ENCODE measurements around the gene SNTG2.

Gene SNTG2

GRCh38 chr2:924701-925100 lies 25.9 kb upstream of the SNTG2 start:
- H3K27me3 ChIP-seq (ENCODE audit: insufficient read depth, low read depth, severe bottlenecking): no peaks in the 10 kb centered on the region
- H3K36me3 ChIP-seq: no peaks in the 10 kb centered on the region
- no peak overlapping the region for H3K27ac ChIP-seq
- no peaks in the 10 kb centered on the region for H3K9me3 ChIP-seq (ENCODE audit: severe bottlenecking)
- no peak for DNase-seq
- H3K4me3 ChIP-seq (ENCODE audit: low read depth, low read length): no peak overlapping the region
- TF ChIP-seq, protein P1, sequence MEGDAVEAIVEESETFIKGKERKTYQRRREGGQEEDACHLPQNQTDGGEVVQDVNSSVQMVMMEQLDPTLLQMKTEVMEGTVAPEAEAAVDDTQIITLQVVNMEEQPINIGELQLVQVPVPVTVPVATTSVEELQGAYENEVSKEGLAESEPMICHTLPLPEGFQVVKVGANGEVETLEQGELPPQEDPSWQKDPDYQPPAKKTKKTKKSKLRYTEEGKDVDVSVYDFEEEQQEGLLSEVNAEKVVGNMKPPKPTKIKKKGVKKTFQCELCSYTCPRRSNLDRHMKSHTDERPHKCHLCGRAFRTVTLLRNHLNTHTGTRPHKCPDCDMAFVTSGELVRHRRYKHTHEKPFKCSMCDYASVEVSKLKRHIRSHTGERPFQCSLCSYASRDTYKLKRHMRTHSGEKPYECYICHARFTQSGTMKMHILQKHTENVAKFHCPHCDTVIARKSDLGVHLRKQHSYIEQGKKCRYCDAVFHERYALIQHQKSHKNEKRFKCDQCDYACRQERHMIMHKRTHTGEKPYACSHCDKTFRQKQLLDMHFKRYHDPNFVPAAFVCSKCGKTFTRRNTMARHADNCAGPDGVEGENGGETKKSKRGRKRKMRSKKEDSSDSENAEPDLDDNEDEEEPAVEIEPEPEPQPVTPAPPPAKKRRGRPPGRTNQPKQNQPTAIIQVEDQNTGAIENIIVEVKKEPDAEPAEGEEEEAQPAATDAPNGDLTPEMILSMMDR (IDR thresholded peaks at IDR 0.05; ENCODE audit: low read depth, low read length): no peak

DNA sequence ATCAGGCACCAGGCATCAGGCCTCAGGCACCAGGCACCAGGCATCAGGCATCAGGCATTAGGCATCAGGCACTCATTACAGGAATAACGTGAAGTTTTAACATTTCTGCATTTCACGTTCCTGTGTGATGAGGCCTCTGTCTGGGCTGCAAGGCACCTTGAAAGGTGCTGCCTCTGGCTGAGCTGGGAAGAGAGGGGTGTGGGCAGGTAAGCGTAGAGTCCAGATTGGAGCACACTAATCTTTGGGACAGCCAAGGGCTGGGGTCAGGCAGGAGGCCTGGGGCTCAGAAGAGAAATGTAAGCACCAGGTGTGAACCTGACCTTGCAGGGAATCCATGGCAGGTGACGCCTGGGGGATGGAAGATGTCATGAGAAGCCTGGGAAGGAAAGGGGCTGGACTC lies 25.3 kb upstream of the SNTG2 start:
- Histone ChIP-seq H3K4me3 (ENCODE audit: low read depth, low read length) (no peak overlapping the region), H3K27me3 (ENCODE audit: insufficient read depth, low read depth, severe bottlenecking) (no peaks in the 10 kb centered on the region), H3K9me3 (ENCODE audit: severe bottlenecking) (no peaks in the 10 kb centered on the region), H3K27ac (no peak overlapping the region), H3K36me3 (no peaks in the 10 kb centered on the region)
- TF ChIP-seq, protein P1 (IDR thresholded peaks at IDR 0.05; ENCODE audit: low read depth, low read length): no peak
- DNase-seq: no peak

GRCh38 chr2:925711-926110 lies 24.9 kb upstream of the SNTG2 start:
- Histone ChIP-seq H3K27ac (no peak overlapping the region), H3K4me3 (ENCODE audit: low read depth, low read length) (no peak overlapping the region), H3K27me3 (ENCODE audit: insufficient read depth, low read depth, severe bottlenecking) (no peaks in the 10 kb centered on the region), H3K36me3 (no peaks in the 10 kb centered on the region), H3K9me3 (ENCODE audit: severe bottlenecking) (no peaks in the 10 kb centered on the region)
- TF ChIP-seq, protein P1 (IDR thresholded peaks at IDR 0.05; ENCODE audit: low read depth, low read length): no peak
- DNase-seq: no peak

DNA sequence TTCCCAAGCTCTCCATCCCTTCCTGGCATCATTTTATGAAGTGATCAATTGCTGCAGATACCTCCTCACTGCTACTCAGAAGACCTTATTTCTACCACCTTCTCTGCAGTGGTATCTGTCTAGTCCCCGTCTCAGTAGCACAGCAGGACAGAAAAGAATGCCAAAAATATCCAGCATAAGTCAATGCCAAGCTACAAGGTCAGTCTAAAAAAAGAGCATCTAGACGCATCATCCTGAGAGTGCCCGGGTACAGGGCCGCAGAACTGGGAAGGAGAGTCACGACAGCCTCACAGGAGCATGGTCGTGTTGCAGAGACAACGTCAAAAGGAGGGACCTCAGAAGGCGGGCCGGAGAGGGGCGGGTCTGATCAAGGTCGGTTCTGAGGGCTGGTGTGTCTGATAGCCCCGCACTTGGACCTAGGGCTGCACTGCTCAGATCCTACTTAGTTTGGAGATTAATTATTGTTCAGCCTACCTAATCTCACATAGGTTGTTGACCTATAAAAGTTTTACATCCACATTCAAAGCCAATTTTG lies 24.3 kb upstream of the SNTG2 start:
- Histone ChIP-seq H3K9me3 (ENCODE audit: severe bottlenecking) (no peaks in the 10 kb centered on the region), H3K27ac (no peak overlapping the region), H3K27me3 (ENCODE audit: insufficient read depth, low read depth, severe bottlenecking) (no peaks in the 10 kb centered on the region), H3K36me3 (no peaks in the 10 kb centered on the region), H3K4me3 (ENCODE audit: low read depth, low read length) (no peak overlapping the region)
- TF ChIP-seq, protein P1 (IDR thresholded peaks at IDR 0.05; ENCODE audit: low read depth, low read length): no peak
- no peak for DNase-seq

GRCh38 chr2:926896-927295 lies 23.8 kb upstream of the SNTG2 start:
- Histone ChIP-seq H3K27ac (no peak overlapping the region), H3K9me3 (ENCODE audit: severe bottlenecking) (no peaks in the 10 kb centered on the region), H3K36me3 (no peaks in the 10 kb centered on the region), H3K4me3 (ENCODE audit: low read depth, low read length) (no peak overlapping the region), H3K27me3 (ENCODE audit: insufficient read depth, low read depth, severe bottlenecking) (no peaks in the 10 kb centered on the region)
- DNase-seq: no peak
- TF ChIP-seq, protein P1 (IDR thresholded peaks at IDR 0.05; ENCODE audit: low read depth, low read length): no peak

- no peaks in the 10 kb centered on the region for H3K27me3 ChIP-seq (ENCODE audit: insufficient read depth, low read depth, severe bottlenecking)
- no peaks in the 10 kb centered on the region for H3K36me3 ChIP-seq
- DNase-seq: no peak
- H3K9me3 ChIP-seq (ENCODE audit: severe bottlenecking): no peaks in the 10 kb centered on the region
- H3K27ac ChIP-seq: no peak overlapping the region
- TF ChIP-seq, protein P1 (IDR thresholded peaks at IDR 0.05; ENCODE audit: low read depth, low read length): no peak
- H3K4me3 ChIP-seq (ENCODE audit: low read depth, low read length): no peak overlapping the region
These were observed 21.5 kb upstream of the SNTG2 start for GRCh38 chr2:929011-929735.

Measured in WERI-Rb-1 (cell line).